Ectodermal cell (in vitro differentiated cells): ENCODE measurements around the gene GRB7.
"Not testable (repeated sequence)": the region's sequence is repeated elsewhere in the genome, so short reads cannot be mapped to it uniquely, and the experiment has no call there.

Source experiments
- H3K27ac ChIP-seq: 2 replicates; pipeline ENCODE4 v1.7.0; 2013; ENCODE audit warnings: mild to moderate bottlenecking, low read depth, low read length; ENCODE audit not compliant: insufficient read depth, poor library complexity, severe bottlenecking
- H3K27me3 ChIP-seq: 2 replicates; pipeline ENCODE4 v1.7.0; 2013; ENCODE audit warnings: mild to moderate bottlenecking, low read length; ENCODE audit not compliant: insufficient read depth, control insufficient read depth, poor library complexity, severe bottlenecking
- H3K36me3 ChIP-seq: one replicate; pipeline ENCODE4 v1.7.0; 2013; ENCODE audit warnings: low read length; ENCODE audit not compliant: control insufficient read depth, insufficient read depth
- H3K4me1 ChIP-seq: one replicate; pipeline ENCODE4 v1.7.0; 2013; ENCODE audit warnings: low read length; ENCODE audit not compliant: control insufficient read depth, insufficient read depth
- H3K4me3 ChIP-seq: 2 replicates; pipeline ENCODE4 v1.7.0; 2013; ENCODE audit warnings: low read depth, low read length, control low read depth; ENCODE audit not compliant: insufficient read depth
- H3K9me3 ChIP-seq: 2 replicates; pipeline ENCODE4 v1.7.0; 2013; ENCODE audit warnings: mild to moderate bottlenecking, low read length, moderate library complexity; ENCODE audit not compliant: control insufficient read depth
- WGBS, 2 experiments: methylation state at CpG; one replicate each; pipeline ENCODE4 v1.1.7; 2013; ENCODE audit warnings: missing lambda C conversion rate in 2 of 2; 5-methylcytosine and 5-hydroxymethylcytosine counted together

GRB7 gene

DNA sequence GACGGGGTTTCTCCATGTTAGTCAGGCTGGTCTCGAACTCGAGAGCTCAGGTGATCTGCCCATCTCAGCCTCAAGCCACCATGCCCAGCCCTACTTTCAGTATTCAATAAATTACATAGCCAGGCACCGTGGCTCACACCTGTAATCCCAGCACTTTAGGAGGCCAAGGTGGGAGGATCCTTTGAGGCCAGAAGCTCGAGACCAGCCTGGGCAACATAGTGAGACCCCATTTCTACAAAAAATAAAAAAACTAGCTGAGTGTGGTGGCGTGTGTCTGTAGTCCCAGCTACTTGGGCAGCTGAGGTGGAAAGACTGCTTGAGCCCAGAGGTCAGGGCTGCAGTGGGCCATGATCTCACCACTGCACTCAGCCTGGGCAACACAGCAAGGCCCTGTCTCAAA is 15.6 kb upstream of the GRB7 start:
- H3K36me3 ChIP-seq, result peaks cover 28% of the 10 kb centered on the region
- H3K4me1 ChIP-seq, result no peaks in the 10 kb centered on the region

DNA sequence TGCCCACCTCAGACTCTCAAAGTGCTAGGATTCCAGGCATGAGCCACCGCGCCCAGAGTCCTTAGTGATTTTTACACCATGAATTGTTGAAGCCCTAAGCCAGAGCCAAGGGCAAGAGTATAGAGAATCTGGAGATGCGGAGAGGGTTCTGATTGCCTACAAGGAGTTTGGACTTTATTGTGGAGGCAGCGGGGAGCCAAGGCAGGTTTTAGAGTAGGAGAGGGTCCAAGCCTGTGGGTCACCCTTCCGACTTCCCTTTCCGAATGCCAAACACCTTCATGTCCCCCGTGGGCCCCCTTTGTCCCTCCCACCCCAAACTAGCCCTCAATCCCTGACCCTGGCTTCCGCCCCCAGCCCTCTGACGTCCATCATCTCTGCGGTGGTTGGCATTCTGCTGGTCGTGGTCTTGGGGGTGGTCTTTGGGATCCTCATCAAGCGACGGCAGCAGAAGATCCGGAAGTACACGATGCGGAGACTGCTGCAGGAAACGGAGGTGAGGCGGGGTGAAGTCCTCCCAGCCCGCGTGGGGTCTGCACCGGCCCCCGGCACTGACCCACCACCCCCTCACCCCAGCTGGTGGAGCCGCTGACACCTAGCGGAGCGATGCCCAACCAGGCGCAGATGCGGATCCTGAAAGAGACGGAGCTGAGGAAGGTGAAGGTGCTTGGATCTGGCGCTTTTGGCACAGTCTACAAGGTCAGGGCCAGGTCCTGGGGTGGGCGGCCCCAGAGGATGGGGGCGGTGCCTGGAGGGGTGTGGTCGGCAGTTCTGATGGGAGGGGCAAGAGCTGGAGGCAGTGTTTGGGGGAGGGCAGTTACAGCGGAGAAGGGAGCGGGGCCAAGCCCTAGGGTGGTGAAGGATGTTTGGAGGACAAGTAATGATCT is 14.5 kb upstream of the GRB7 start:
- Histone ChIP-seq H3K36me3 (peaks cover 36% of the 10 kb centered on the region), H3K4me3 (no peak overlapping the region), H3K4me1 (no peaks in the 10 kb centered on the region), H3K27ac (no peak overlapping the region), H3K9me3 (no peaks in the 10 kb centered on the region), H3K27me3 (no peaks in the 10 kb centered on the region)
- WGBS, 2 experiments, result 88 to 89% methylated on average over 34 of the region's 34 CpGs

More for the DNA sequence above, 15.6 kb upstream of the GRB7 start:
- H3K9me3 ChIP-seq, result no peaks in the 10 kb centered on the region
- no peaks in the 10 kb centered on the region for H3K27me3 ChIP-seq
- no peak overlapping the region for H3K4me3 ChIP-seq
- WGBS, 2 experiments, result 93 to 95% methylated on average over 6 of the region's 6 CpGs
- no peak overlapping the region for H3K27ac ChIP-seq

DNA sequence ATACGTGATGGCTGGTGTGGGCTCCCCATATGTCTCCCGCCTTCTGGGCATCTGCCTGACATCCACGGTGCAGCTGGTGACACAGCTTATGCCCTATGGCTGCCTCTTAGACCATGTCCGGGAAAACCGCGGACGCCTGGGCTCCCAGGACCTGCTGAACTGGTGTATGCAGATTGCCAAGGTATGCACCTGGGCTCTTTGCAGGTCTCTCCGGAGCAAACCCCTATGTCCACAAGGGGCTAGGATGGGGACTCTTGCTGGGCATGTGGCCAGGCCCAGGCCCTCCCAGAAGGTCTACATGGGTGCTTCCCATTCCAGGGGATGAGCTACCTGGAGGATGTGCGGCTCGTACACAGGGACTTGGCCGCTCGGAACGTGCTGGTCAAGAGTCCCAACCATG is 13.0 kb upstream of the GRB7 start:
- H3K27me3 ChIP-seq, result no peaks in the 10 kb centered on the region
- WGBS, 2 experiments, result 96 to 97% methylated on average over 13 of the region's 13 CpGs
- H3K4me1 ChIP-seq, result no peaks in the 10 kb centered on the region
- H3K27ac ChIP-seq, result no peak overlapping the region
- no peak overlapping the region for H3K4me3 ChIP-seq
- H3K36me3 ChIP-seq, result peaks cover 26% of the 10 kb centered on the region
- no peaks in the 10 kb centered on the region for H3K9me3 ChIP-seq

GRCh38 chr17:39725923-39726322 is 11.8 kb upstream of the GRB7 start:
- H3K36me3 ChIP-seq, result peaks cover 22% of the 10 kb centered on the region
- WGBS, 2 experiments, result 88 to 100% methylated on average over 1 of the region's 1 CpG
- H3K27me3 ChIP-seq, H3K4me3 ChIP-seq, H3K9me3 ChIP-seq, H3K4me1 ChIP-seq, H3K27ac ChIP-seq: not testable (repeated sequence)

DNA sequence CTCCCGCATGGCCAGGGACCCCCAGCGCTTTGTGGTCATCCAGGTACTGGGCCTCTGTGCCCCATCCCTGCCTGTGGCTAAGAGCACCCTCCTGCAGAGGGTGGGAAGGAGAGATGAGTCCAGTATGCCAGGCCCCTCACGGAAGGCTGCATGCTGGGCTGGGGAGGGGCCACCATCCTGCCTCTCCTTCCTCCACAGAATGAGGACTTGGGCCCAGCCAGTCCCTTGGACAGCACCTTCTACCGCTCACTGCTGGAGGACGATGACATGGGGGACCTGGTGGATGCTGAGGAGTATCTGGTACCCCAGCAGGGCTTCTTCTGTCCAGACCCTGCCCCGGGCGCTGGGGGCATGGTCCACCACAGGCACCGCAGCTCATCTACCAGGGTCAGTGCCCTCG is 11.1 kb upstream of the GRB7 start:
- no peak overlapping the region for H3K27ac ChIP-seq
- H3K4me1 ChIP-seq, result no peaks in the 10 kb centered on the region
- no peaks in the 10 kb centered on the region for H3K9me3 ChIP-seq
- peaks cover 22% of the 10 kb centered on the region for H3K36me3 ChIP-seq
- no peaks in the 10 kb centered on the region for H3K27me3 ChIP-seq
- WGBS, 2 experiments, result 91 to 93% methylated on average over 9 of the region's 9 CpGs
- no peak overlapping the region for H3K4me3 ChIP-seq

GRCh38 chr17:39727556-39727955 is 10.2 kb upstream of the GRB7 start:
- 93% methylated on average over 10 of the region's 10 CpGs for WGBS, 2 experiments
- H3K4me1 ChIP-seq, result no peaks in the 10 kb centered on the region
- no peaks in the 10 kb centered on the region for H3K27me3 ChIP-seq
- H3K9me3 ChIP-seq, result no peaks in the 10 kb centered on the region
- H3K27ac ChIP-seq, result no peak overlapping the region
- H3K4me3 ChIP-seq, result no peak overlapping the region
- H3K36me3 ChIP-seq, result peaks cover 22% of the 10 kb centered on the region

DNA sequence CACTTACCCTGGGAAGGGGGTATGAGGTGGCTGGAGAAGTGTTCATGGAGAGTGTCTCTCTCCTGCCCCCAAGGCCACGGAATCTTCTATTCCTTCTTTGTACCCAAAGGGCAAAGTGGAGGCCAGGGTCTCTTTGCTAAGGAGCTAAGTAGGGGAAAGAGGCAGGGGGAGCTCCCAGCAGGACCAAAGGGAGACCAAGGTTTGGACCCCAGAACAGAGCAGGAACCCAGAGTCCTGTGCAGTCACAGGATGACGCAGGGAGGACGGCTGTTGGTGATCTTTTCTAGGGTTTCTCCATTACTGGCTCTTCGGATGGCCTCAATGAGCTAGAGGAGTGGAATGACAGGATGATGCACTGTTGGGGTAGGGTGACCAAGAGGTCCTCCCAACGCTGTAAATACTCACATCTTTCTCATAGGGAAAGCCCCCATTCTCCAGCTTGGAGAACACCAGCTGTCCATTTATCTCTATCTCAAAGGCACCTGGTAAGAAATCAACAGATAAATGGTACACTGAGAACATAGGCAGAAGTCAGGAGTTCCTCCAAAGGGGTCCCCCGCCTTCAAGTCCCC is 8.4 kb upstream of the GRB7 start:
- Histone ChIP-seq H3K27ac (no peak overlapping the region), H3K4me3 (peak overlapping the region; percentile 74), H3K27me3 (no peaks in the 10 kb centered on the region), H3K4me1 (no peaks in the 10 kb centered on the region), H3K36me3 (peaks cover 22% of the 10 kb centered on the region), H3K9me3 (no peaks in the 10 kb centered on the region)
- WGBS, 2 experiments, result 87 to 89% methylated on average over 6 of the region's 6 CpGs

DNA sequence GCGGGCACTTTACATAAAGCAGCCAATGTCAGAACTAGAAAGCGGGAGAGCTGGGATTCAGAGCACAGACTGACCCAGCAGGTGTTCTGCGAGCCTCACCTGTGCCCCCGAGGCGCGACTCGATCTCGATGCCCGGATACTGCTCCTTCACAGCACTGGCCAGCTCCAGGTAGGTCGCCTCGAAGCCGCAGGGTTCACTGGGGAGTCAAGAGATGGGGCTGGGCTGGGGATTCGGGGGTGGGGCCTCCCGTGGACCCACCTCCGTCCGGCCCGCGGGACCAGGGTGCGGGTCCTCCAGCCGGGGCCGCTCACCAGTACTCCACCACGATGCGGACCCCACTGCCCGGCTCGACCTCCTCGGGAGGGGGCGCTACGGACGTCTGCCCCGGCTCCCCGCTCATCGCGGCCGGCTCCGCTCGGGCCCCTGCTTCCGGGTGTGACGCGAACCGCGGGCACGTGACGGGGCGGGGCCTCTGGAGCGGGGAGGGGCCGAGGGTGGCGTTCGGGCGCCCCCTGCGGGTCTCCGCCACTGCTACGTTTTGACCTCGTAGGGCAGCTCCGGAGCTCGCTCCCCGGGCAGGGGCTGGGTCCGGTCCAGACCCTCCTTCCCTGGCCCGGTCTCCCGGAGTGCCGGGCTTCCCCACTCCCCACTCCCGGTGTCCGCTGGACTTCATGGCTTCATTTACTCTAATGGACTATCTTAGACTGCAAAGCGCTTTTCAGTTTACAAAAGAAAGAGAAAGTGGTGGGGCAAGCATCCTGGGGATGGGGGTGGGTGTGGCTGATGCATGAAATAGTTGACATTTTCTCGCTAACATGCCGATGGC is 7.4 kb upstream of the GRB7 start, which contains the start of gene MIEN1:
Gene MIEN1 (minus strand): TSS at position 438 of the 827 bp plus-strand sequence. CDS start 37 bp downstream, at position 401.
- Histone ChIP-seq H3K27me3 (no peaks in the 10 kb centered on the region), H3K27ac (no peak within 1 kb of the TSS), H3K36me3 (peaks cover 18% of the 10 kb centered on the region), H3K4me1 (no peaks in the 10 kb centered on the region), H3K4me3 (peak within 1 kb of the TSS; percentile 74), H3K9me3 (no peaks in the 10 kb centered on the region)
- WGBS, 2 experiments, result 4% methylated on average over 65 of the region's 65 CpGs

DNA sequence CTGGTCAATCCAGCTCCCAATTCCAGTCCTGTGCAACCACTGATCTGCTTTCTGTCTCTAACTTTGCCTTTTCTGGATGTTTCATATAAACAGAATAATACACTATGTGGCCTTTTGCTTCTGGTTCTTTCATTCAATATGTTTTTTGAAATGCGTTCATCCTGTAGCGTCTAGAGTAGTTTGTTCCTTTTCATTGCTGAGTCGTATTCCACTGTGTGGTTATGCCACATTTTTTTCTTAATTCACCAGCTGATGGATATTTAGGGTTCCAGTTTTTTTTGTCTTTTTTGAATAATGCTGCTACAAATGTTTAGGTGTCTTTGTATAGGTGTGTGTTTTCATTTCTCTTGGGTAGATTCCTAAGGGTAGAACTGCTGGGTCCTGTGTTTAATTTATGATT is 5.2 kb upstream of the GRB7 start:
- 90 to 96% methylated on average over 3 of the region's 3 CpGs for WGBS, 2 experiments
- H3K4me1 ChIP-seq, result peaks cover 1% of the 10 kb centered on the region
- H3K27me3 ChIP-seq, result peaks cover 13% of the 10 kb centered on the region
- no peak overlapping the region for H3K27ac ChIP-seq
- no peak overlapping the region for H3K4me3 ChIP-seq
- H3K9me3 ChIP-seq, result no peaks in the 10 kb centered on the region
- H3K36me3 ChIP-seq, result peaks cover 10% of the 10 kb centered on the region

GRCh38 chr17:39735882-39736281 is 1.9 kb upstream of the GRB7 start:
- H3K4me1 ChIP-seq, result peaks cover 25% of the 10 kb centered on the region
- no peak overlapping the region for H3K27ac ChIP-seq
- H3K36me3 ChIP-seq, result no peaks in the 10 kb centered on the region
- H3K27me3 ChIP-seq, result peaks cover 46% of the 10 kb centered on the region
- WGBS, 2 experiments, result 80 to 83% methylated on average over 2 of the region's 2 CpGs
- no peaks in the 10 kb centered on the region for H3K9me3 ChIP-seq
- H3K4me3 ChIP-seq, result no peak overlapping the region
